ENCODE measurements around the gene IFI27L1.

DNA sequence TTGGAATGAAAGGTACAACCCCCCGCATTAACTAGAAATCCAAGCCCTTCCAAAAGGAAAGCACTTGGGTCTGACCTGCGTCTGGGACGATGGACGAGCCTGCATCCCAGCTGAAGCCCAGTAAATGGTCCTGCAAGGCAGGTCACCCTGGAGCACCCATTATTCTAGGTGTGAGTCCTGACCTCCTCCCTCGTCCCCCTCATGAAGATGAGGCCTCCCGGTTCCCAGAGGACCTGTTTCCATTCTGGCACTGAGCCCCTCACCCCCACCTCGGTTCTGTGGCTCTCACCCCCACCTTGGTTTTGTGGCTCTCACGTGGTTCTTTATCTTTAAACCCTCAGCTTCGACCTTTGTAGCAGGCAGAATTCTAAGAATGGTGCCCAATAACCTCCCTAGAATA lies 36.7 kb downstream of the IFI27L1 start:
- TF ChIP-seq TCF7L2 (IDR thresholded peaks at IDR 0.05; ENCODE audit: low read depth, low read length) (no peak), SIN3A (IDR thresholded peaks at IDR 0.05; ENCODE audit: borderline replicate concordance, insufficient read depth, low read depth, low read length) (no peak), POLR2AphosphoS5 (IDR thresholded peaks at IDR 0.05; ENCODE audit: low read depth, low read length) (no peak)
- TF ChIP-seq, protein P1, sequence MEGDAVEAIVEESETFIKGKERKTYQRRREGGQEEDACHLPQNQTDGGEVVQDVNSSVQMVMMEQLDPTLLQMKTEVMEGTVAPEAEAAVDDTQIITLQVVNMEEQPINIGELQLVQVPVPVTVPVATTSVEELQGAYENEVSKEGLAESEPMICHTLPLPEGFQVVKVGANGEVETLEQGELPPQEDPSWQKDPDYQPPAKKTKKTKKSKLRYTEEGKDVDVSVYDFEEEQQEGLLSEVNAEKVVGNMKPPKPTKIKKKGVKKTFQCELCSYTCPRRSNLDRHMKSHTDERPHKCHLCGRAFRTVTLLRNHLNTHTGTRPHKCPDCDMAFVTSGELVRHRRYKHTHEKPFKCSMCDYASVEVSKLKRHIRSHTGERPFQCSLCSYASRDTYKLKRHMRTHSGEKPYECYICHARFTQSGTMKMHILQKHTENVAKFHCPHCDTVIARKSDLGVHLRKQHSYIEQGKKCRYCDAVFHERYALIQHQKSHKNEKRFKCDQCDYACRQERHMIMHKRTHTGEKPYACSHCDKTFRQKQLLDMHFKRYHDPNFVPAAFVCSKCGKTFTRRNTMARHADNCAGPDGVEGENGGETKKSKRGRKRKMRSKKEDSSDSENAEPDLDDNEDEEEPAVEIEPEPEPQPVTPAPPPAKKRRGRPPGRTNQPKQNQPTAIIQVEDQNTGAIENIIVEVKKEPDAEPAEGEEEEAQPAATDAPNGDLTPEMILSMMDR (IDR thresholded peaks at IDR 0.05) = no peak

Data from Panc1 (cell line).